Stomach smooth muscle (tissue), 2 donors: ENCODE data around the gene CEP70.

Source experiments
- H3K27ac ChIP-seq: one replicate; pipeline ENCODE4 v1.7.0; 2013; ENCODE audit warnings: mild to moderate bottlenecking, low read length, inconsistent platforms
- H3K27me3 ChIP-seq, 2 donors: one replicate each; pipeline ENCODE4 v1.7.0; 2013; ENCODE audit warnings: low read length in 2 of 2; ENCODE audit not compliant: insufficient read depth in 2 of 2, control insufficient read depth in 1 of 2
- H3K36me3 ChIP-seq, 2 donors: one replicate each; pipeline ENCODE4 v1.7.0; 2013; ENCODE audit warnings: low read length in 2 of 2; ENCODE audit not compliant: control insufficient read depth in 2 of 2, insufficient read depth in 2 of 2
- H3K4me1 ChIP-seq: one replicate; pipeline ENCODE4 v1.7.0; 2013; ENCODE audit warnings: low read length; ENCODE audit not compliant: control insufficient read depth, insufficient read depth
- H3K4me3 ChIP-seq, 2 donors: one replicate each; pipeline ENCODE4 v1.7.0; 2013; ENCODE audit warnings: low read length in 2 of 2
- H3K9ac ChIP-seq, 2 donors: one replicate each; pipeline ENCODE4 v1.7.0; 2013; ENCODE audit warnings: low read length in 2 of 2, mild to moderate bottlenecking in 1 of 2
- H3K9me3 ChIP-seq, 2 donors: one replicate each; pipeline ENCODE4 v1.7.0; 2013; ENCODE audit warnings: low read length in 2 of 2; ENCODE audit not compliant: control insufficient read depth in 2 of 2
- donor health status: healthy.
- donor health status: Pancreatic carcinoma.

The CEP70 gene

DNA sequence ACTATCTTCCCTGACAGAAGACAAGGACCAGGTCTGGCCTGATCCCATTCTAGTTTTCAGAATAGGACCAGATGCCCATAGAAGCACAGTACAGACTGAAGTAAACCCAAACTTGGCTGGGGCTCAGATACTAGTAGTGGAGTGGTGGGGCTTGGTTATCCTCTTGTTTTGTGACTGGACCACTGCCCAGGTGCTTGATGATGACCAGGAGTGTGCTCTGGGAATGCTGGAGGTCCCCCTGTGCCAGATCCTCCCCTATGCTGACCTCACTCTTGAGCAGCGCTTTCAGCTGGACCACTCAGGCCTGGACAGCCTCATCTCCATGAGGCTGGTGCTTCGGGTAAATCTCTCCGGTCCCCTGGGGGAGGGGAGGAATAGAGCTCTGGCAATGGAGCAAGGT lies 123.4 kb downstream of the CEP70 start:
- Histone ChIP-seq H3K4me1 (peaks cover 20% of the 10 kb centered on the region), H3K27ac (peak overlapping the region; percentile 73)

DNA sequence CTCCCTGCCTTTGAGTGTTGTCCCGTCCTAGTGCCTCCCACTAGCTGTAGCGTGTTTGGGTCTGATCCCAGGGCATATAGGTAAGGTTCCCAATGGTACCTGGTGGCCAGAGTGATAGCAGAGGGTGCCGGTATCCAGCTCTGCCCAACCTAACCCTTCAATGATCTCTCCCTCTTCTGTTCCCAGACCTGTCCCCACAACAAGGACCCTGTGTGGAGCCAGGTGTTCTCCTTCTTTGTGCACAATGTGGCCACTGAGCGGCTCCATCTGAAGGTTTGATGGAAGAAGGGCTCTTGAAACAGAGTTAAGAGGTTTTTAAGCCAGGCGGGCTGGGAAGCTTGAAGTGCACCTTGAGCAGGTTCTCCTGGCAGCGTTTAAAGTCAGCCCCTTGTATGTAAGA lies 124.2 kb downstream of the CEP70 start:
- Histone ChIP-seq H3K4me3 (no peak overlapping the region), H3K9ac (no peak overlapping the region), H3K27me3 (no peaks in the 10 kb centered on the region), H3K9me3 (no peaks in the 10 kb centered on the region), H3K27ac (peak overlapping the region; percentile 73), H3K4me1 (peaks cover 20% of the 10 kb centered on the region), H3K36me3 (peaks cover 0 to 6% of the 10 kb centered on the region in 2 donors)

More for the DNA sequence above, 123.4 kb downstream of the CEP70 start:
- no peaks in the 10 kb centered on the region for H3K27me3 ChIP-seq
- H3K36me3 ChIP-seq, result peaks cover 0 to 3% of the 10 kb centered on the region in 2 donors
- H3K9me3 ChIP-seq, result no peaks in the 10 kb centered on the region
- no peak overlapping the region for H3K4me3 ChIP-seq
- H3K9ac ChIP-seq, result no peak overlapping the region

DNA sequence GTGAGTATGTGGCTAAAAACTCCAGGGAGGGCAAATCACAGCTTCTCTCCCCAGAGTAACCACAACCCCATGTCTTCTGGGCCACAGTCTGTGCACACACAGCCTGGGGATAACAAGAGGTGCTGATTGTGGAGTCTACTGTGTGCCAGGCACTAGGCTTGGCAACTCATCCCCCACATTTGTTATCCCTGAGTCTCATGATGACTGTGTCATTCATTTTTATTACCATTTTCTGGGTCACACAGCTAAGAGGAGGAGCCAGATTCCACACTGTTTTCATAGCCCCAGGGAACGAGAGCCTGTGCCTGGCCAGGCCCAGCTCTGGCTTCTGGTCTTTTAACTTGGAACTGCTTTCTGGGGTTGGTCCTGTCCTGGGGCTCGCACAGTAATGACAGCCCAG lies 125.2 kb downstream of the CEP70 start:
- H3K27me3 ChIP-seq, result no peaks in the 10 kb centered on the region
- peaks cover 20% of the 10 kb centered on the region for H3K4me1 ChIP-seq
- no peaks in the 10 kb centered on the region for H3K9me3 ChIP-seq
- peak overlapping the region; percentile 73 for H3K27ac ChIP-seq
- peaks cover 0 to 7% of the 10 kb centered on the region in 2 donors for H3K36me3 ChIP-seq
- H3K9ac ChIP-seq, result no peak overlapping the region
- H3K4me3 ChIP-seq, result no peak overlapping the region

DNA sequence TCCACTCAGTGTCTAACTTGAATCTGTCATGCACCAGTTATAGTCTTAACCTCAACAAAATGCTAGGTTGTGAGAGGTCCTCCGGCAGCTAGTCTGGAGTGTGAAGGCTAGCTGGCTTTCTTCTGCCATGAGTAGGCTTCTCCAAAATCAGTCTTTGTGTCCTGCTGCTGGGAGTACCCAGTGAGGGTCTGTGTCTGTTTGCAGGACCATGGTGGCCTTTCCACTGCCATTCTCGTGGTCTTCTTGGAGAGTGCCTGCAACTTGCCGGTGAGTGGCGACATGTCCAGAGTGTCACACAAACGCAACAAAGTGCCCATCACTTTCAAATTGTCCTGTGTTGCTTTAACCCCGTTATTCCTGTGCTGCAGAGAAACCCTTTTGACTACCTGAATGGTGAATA lies 125.6 kb downstream of the CEP70 start:
- Histone ChIP-seq H3K9me3 (no peaks in the 10 kb centered on the region), H3K27me3 (no peaks in the 10 kb centered on the region), H3K4me3 (no peak overlapping the region), H3K4me1 (peaks cover 20% of the 10 kb centered on the region), H3K36me3 (peaks cover 0 to 7% of the 10 kb centered on the region in 2 donors), H3K27ac (no peak overlapping the region), H3K9ac (no peak overlapping the region)

DNA sequence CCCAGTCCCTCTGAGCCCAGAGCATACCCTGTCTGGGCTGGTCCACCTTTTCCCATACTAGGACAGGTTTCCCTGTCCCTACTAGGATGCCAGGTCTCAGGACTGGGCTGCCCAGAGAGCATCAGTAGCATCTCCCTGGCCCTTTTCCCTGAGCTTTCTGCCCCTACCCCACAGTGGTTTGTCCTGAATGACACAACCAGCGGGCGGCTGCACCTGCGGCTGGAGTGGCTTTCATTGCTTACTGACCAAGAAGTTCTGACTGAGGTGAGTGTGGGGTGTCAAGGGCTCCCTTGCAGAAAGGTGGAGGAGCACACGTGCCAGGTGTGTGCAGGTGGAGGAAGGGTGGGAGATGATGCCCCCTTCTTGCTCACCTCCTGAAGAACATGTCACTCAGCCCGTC lies 126.1 kb downstream of the CEP70 start:
- H3K4me3 ChIP-seq, result no peak overlapping the region
- peaks cover 20% of the 10 kb centered on the region for H3K4me1 ChIP-seq
- H3K9ac ChIP-seq, result no peak overlapping the region
- H3K36me3 ChIP-seq, result peaks cover 0 to 7% of the 10 kb centered on the region in 2 donors
- H3K27ac ChIP-seq, result no peak overlapping the region
- no peaks in the 10 kb centered on the region for H3K9me3 ChIP-seq
- H3K27me3 ChIP-seq, result no peaks in the 10 kb centered on the region

DNA sequence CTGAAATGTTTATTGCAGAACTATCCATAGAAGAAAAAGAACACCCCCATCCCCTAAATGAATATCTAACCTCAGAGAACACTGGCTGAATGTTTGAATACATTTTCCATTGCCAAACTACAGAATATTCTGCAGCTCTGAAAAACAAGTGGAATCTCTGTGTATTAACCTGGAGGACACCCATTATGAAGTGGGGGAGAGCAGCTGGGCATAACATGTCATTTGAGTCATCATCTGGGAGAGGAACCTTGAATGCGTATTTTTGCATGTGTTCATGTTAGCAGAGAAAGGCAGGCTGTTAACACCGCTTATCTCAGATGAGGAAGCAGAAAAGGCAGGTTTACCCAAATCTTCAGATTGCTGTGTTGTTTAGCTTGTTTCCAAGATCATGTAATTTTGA lies 128.1 kb downstream of the CEP70 start:
- Histone ChIP-seq H3K9me3 (no peaks in the 10 kb centered on the region), H3K27ac (no peak overlapping the region), H3K27me3 (no peaks in the 10 kb centered on the region), H3K9ac (no peak overlapping the region), H3K4me1 (peaks cover 20% of the 10 kb centered on the region), H3K4me3 (no peak overlapping the region), H3K36me3 (peaks cover 0 to 7% of the 10 kb centered on the region in 2 donors)

DNA sequence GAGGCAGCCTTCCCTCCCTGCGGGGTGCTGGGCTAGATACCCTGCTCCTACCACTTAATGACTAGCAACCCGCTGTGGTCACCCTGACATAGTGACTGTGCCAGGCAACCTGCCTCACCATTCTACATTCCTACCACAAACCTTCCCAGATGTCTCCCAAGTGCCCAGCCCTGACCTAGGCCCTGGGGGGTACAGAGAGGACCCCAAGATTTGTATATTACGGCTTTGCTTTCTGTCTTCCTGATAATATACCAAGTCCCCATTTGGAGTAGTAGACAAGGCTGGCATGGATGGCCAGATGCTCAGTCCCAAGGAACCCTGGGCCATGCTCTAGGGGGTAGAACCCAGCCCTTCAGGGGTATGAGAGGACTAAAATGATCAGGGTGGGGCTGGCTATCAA lies 128.6 kb downstream of the CEP70 start:
- H3K9me3 ChIP-seq, result no peaks in the 10 kb centered on the region
- no peak overlapping the region for H3K27ac ChIP-seq
- no peak overlapping the region for H3K4me3 ChIP-seq
- H3K9ac ChIP-seq, result no peak overlapping the region
- H3K27me3 ChIP-seq, result no peaks in the 10 kb centered on the region
- peaks cover 0 to 7% of the 10 kb centered on the region in 2 donors for H3K36me3 ChIP-seq
- peaks cover 16% of the 10 kb centered on the region for H3K4me1 ChIP-seq

DNA sequence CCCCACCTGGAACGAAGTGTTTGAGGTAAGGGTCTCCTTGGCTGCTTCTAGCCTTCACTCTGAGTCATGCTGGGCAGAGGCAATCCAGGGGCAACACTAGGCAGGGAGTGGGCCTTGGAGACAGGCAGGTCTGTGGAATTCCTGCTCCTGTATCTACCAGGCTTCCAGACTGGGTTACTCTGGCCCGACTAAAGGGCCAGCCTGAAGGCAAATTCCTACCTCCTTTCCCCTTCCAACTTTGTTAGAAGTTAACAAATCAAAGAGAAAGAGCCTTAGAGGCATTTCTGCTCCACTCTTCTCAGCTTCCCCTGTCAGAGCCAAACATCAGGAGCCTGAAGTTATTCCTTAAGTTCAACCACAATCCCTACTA lies 129.6 kb downstream of the CEP70 start:
- H3K27me3 ChIP-seq, result no peaks in the 10 kb centered on the region
- no peaks in the 10 kb centered on the region for H3K9me3 ChIP-seq
- peaks cover 8% of the 10 kb centered on the region for H3K4me1 ChIP-seq
- no peak overlapping the region for H3K9ac ChIP-seq
- H3K4me3 ChIP-seq, result no peak overlapping the region
- no peak overlapping the region for H3K27ac ChIP-seq
- peaks cover 0 to 9% of the 10 kb centered on the region in 2 donors for H3K36me3 ChIP-seq

DNA sequence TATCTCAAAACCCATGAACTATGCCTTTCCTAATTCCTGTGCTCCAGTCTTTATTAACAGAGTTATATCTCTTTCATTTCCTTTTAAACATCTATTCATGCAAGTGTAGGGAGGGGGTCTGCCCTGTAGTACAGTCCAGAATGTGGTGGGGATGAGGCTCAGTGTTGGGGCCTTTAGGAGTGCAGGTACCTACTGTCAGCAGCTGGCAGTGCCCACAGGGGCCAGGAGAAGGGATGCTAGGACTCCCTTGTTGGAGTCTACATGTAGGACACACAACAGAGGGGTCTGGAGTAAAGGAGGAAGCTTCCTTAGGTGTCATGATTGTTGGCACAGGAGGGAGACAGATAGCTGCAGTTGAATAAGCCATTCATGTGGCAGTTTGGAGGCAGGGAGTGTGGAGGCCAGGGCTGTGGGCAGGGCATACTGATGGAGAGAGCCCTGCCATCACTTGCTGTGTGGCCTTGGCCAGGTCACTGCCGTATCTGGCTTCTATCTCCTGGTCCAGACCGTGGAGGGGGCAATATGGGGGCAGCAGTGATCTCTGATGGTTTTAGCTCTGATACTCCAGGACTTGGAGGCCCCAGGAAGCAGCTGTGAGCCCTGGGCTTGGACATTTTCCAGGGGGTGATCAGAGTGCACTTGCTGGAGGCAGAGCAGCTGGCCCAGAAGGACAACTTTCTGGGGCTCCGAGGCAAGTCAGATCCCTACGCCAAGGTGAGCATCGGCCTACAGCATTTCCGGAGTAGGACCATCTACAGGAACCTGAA lies 130.2 kb downstream of the CEP70 start:
- H3K9ac ChIP-seq, result no peak overlapping the region
- H3K27ac ChIP-seq, result no peak overlapping the region

DNA sequence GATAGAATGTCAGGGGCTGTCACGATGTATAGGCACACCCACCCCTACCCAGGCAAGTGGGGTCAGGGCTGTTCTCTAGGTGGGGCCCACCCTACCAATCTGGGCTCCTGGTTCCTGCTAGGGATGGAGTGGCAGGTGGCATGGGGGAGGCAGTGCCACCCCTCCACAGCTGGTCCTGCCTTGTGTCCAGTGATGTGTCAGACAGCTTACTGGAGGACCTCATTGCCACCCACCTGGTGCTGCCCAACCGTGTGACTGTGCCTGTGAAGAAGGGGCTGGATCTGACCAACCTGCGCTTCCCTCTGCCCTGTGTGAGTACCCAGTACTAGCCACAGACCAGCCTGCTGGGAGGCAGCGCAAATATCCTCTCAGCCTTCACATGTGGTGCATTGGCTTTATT lies 132.2 kb downstream of the CEP70 start:
- H3K9ac ChIP-seq, result no peak overlapping the region
- H3K4me1 ChIP-seq, result no peaks in the 10 kb centered on the region
- H3K36me3 ChIP-seq, result peaks cover 0 to 6% of the 10 kb centered on the region in 2 donors

More for the DNA sequence above, 130.2 kb downstream of the CEP70 start:
- Histone ChIP-seq H3K9me3 (no peaks in the 10 kb centered on the region), H3K4me1 (peaks cover 3% of the 10 kb centered on the region), H3K4me3 (no peak overlapping the region), H3K36me3 (peaks cover 0 to 9% of the 10 kb centered on the region in 2 donors), H3K27me3 (no peaks in the 10 kb centered on the region)

DNA sequence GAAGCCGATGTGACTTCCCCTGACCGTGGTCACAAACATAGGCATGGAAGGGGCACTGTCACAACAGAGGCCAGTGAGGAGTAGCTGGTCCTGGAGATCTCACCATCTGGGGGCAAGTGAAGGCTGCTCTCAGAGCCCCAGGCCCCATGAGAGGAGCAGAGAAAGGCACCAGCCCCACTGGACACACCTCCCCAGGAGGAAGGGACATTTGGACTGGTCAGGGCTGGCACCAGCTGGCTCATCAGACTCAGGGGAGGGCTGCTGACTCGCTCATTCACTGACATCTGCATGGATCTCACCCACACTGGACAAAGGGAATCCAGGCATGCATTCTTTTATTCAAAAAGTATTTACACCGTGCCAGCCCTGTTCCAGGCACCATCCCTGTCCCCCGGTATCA lies 132.8 kb downstream of the CEP70 start:
- Histone ChIP-seq H3K4me1 (peaks cover 6% of the 10 kb centered on the region), H3K27me3 (no peaks in the 10 kb centered on the region), H3K9me3 (no peaks in the 10 kb centered on the region), H3K36me3 (peaks cover 0 to 6% of the 10 kb centered on the region in 2 donors), H3K4me3 (no peak overlapping the region), H3K27ac (no peak overlapping the region), H3K9ac (no peak overlapping the region)

More for the DNA sequence above, 132.2 kb downstream of the CEP70 start:
- H3K4me3 ChIP-seq, result no peak overlapping the region
- no peak overlapping the region for H3K27ac ChIP-seq
- no peaks in the 10 kb centered on the region for H3K9me3 ChIP-seq
- H3K27me3 ChIP-seq, result no peaks in the 10 kb centered on the region
